ENCODE results near the gene WFIKKN1. TPM values are rescaled to one million over a fixed set of nuclear protein-coding genes. Genes with fewer than 3 reads are reported as not detected.

Gene WFIKKN1
- total RNA-seq, 1 experiment from 2014 or later: 12.3 TPM

DNA sequence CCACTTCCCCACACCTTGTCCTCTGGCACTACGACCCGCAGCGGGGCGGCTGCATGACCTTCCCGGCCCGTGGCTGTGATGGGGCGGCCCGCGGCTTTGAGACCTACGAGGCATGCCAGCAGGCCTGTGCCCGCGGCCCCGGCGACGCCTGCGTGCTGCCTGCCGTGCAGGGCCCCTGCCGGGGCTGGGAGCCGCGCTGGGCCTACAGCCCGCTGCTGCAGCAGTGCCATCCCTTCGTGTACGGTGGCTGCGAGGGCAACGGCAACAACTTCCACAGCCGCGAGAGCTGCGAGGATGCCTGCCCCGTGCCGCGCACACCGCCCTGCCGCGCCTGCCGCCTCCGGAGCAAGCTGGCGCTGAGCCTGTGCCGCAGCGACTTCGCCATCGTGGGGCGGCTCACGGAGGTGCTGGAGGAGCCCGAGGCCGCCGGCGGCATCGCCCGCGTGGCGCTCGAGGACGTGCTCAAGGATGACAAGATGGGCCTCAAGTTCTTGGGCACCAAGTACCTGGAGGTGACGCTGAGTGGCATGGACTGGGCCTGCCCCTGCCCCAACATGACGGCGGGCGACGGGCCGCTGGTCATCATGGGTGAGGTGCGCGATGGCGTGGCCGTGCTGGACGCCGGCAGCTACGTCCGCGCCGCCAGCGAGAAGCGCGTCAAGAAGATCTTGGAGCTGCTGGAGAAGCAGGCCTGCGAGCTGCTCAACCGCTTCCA is 2.7 kb downstream of the WFIKKN1 start:
- TF ChIP-seq TCF7 (CRISPR knock-in tag; IDR thresholded peaks at IDR 0.05; ENCODE audit: low read depth) (0 out of 2 replicates have a peak, but pooled peaks have one; percentile 11), JUN (CRISPR knock-in tag; IDR thresholded peaks at IDR 0.05) (no peak)
- Mint-ChIP-seq H3K27ac (no peak overlapping the region), H3K4me3 (no peak overlapping the region), H3K9me3 (no peaks in the 10 kb centered on the region), H3K27me3 (ENCODE audit: low read depth) (peaks cover 4% of the 10 kb centered on the region; the same call in 1 of the 2 replicates), H3K4me1 (peaks cover 27% of the 10 kb centered on the region), H3K36me3 (no peaks in the 10 kb centered on the region)
- POLR2A ChIA-PET: no interaction called here
- DNase-seq (ENCODE audit: low spot score): no peak
- CTCF ChIA-PET: interaction anchor here (0.9 kb wide), 1 partner anchor 54 kb away, joined by 3 read pairs; no protein-coding TSS in a partner anchor
- ATAC-seq: no peak

DNA sequence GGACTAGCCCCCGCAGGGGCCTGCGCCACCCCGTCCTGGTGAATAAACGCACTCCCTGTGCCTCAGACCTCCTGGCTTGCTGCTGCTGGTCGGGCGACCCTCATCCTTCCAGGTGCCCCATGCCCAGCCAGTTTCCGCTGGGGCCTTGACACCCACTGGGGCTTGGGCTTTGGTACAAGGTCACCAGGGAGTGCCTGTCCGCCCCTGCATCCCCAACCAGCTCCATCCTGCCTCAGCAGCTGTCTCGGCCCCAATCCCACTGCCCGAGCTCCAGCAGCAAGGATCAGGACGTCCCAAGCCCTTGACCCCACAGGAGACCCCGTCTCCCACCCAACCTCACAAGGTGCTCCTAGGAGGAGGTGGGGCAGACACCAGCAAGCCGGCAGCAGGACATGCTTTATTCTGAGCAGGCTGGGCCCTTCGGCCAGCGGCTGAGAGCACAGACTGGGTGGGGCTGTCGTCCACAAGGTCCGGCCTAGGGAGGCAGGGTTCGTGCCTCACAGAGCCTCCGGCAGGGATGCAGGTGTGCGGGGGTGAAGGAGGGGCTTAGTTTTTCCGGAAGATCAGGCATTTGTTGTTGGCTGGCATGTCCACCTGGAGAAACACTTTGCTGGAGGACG is 3.4 kb downstream of the WFIKKN1 start:
- Mint-ChIP-seq H3K9me3 (no peaks in the 10 kb centered on the region), H3K4me1 (peaks cover 27% of the 10 kb centered on the region), H3K27ac (no peak overlapping the region), H3K4me3 (peak overlapping the region; percentile 48), H3K36me3 (no peaks in the 10 kb centered on the region), H3K27me3 (ENCODE audit: low read depth) (peaks cover 4% of the 10 kb centered on the region; the same call in 1 of the 2 replicates)
- TF ChIP-seq, protein P1, sequence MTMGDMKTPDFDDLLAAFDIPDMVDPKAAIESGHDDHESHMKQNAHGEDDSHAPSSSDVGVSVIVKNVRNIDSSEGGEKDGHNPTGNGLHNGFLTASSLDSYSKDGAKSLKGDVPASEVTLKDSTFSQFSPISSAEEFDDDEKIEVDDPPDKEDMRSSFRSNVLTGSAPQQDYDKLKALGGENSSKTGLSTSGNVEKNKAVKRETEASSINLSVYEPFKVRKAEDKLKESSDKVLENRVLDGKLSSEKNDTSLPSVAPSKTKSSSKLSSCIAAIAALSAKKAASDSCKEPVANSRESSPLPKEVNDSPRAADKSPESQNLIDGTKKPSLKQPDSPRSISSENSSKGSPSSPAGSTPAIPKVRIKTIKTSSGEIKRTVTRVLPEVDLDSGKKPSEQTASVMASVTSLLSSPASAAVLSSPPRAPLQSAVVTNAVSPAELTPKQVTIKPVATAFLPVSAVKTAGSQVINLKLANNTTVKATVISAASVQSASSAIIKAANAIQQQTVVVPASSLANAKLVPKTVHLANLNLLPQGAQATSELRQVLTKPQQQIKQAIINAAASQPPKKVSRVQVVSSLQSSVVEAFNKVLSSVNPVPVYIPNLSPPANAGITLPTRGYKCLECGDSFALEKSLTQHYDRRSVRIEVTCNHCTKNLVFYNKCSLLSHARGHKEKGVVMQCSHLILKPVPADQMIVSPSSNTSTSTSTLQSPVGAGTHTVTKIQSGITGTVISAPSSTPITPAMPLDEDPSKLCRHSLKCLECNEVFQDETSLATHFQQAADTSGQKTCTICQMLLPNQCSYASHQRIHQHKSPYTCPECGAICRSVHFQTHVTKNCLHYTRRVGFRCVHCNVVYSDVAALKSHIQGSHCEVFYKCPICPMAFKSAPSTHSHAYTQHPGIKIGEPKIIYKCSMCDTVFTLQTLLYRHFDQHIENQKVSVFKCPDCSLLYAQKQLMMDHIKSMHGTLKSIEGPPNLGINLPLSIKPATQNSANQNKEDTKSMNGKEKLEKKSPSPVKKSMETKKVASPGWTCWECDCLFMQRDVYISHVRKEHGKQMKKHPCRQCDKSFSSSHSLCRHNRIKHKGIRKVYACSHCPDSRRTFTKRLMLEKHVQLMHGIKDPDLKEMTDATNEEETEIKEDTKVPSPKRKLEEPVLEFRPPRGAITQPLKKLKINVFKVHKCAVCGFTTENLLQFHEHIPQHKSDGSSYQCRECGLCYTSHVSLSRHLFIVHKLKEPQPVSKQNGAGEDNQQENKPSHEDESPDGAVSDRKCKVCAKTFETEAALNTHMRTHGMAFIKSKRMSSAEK (CRISPR knock-in tag; IDR thresholded peaks at IDR 0.05; ENCODE audit: borderline replicate concordance): no peak
- TF ChIP-seq TCF7 (CRISPR knock-in tag; IDR thresholded peaks at IDR 0.05; ENCODE audit: low read depth): 0 out of 2 replicates have a peak, but pooled peaks have one; percentile 8
- ChIA-PET POLR2A (no interaction called here), CTCF (interaction anchor here (0.9 kb wide), 1 partner anchor 55 kb away, joined by 3 read pairs; no protein-coding TSS in a partner anchor)
- ATAC-seq (no peak), DNase-seq (ENCODE audit: low spot score) (no peak)

DNA sequence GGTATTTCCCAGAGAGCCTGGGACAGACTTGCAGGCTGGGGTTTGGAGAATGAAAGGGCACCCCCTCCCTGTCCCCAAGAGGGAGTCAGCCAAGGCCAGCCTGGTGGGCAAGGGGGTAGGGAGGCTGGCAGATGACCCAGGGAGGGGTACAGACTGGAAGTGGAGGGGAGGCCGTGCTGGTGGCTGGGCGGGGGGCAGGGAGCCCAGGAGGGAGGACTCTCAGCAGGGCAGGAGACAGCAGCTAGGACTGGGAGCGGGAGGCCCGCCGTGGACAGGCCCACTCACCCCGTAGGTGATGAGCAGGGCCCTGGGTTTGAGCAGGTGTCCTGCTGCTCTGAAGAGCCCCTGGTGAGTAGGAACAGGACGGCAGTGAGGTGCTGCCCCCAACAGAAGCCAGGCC is 4.2 kb downstream of the WFIKKN1 start:
- no peaks in the 10 kb centered on the region for H3K36me3 Mint-ChIP-seq
- POLR2A ChIA-PET: no interaction called here
- H3K4me3 Mint-ChIP-seq: peak overlapping the region; percentile 54
- ATAC-seq (no peak), DNase-seq (ENCODE audit: low spot score) (no peak)
- no peaks in the 10 kb centered on the region for H3K9me3 Mint-ChIP-seq
- peaks cover 4% of the 10 kb centered on the region; the same call in 1 of the 2 replicates for H3K27me3 Mint-ChIP-seq (ENCODE audit: low read depth)
- no peak overlapping the region for H3K27ac Mint-ChIP-seq
- CTCF ChIA-PET: no interaction called here
- TF ChIP-seq TCF7 (CRISPR knock-in tag; IDR thresholded peaks at IDR 0.05; ENCODE audit: low read depth) (no peak), MXD4 (CRISPR knock-in tag; IDR thresholded peaks at IDR 0.05; ENCODE audit: borderline replicate concordance) (no peak), RORB (CRISPR knock-in tag; IDR thresholded peaks at IDR 0.05) (no peak), OVOL2 (CRISPR knock-in tag; IDR thresholded peaks at IDR 0.05; ENCODE audit: borderline replicate concordance) (no peak), SMAD3 (CRISPR knock-in tag; IDR thresholded peaks at IDR 0.05; ENCODE audit: borderline replicate concordance) (no peak), KAT7 (CRISPR knock-in tag; IDR thresholded peaks at IDR 0.05; ENCODE audit: borderline replicate concordance) (no peak)
- TF ChIP-seq, protein P2, sequence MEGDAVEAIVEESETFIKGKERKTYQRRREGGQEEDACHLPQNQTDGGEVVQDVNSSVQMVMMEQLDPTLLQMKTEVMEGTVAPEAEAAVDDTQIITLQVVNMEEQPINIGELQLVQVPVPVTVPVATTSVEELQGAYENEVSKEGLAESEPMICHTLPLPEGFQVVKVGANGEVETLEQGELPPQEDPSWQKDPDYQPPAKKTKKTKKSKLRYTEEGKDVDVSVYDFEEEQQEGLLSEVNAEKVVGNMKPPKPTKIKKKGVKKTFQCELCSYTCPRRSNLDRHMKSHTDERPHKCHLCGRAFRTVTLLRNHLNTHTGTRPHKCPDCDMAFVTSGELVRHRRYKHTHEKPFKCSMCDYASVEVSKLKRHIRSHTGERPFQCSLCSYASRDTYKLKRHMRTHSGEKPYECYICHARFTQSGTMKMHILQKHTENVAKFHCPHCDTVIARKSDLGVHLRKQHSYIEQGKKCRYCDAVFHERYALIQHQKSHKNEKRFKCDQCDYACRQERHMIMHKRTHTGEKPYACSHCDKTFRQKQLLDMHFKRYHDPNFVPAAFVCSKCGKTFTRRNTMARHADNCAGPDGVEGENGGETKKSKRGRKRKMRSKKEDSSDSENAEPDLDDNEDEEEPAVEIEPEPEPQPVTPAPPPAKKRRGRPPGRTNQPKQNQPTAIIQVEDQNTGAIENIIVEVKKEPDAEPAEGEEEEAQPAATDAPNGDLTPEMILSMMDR (IDR thresholded peaks at IDR 0.05): no peak
- TF ChIP-seq, protein P3, sequence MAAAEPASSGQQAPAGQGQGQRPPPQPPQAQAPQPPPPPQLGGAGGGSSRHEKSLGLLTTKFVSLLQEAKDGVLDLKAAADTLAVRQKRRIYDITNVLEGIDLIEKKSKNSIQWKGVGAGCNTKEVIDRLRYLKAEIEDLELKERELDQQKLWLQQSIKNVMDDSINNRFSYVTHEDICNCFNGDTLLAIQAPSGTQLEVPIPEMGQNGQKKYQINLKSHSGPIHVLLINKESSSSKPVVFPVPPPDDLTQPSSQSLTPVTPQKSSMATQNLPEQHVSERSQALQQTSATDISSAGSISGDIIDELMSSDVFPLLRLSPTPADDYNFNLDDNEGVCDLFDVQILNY (CRISPR knock-in tag; IDR thresholded peaks at IDR 0.05): no peak
- TF ChIP-seq, protein P4, sequence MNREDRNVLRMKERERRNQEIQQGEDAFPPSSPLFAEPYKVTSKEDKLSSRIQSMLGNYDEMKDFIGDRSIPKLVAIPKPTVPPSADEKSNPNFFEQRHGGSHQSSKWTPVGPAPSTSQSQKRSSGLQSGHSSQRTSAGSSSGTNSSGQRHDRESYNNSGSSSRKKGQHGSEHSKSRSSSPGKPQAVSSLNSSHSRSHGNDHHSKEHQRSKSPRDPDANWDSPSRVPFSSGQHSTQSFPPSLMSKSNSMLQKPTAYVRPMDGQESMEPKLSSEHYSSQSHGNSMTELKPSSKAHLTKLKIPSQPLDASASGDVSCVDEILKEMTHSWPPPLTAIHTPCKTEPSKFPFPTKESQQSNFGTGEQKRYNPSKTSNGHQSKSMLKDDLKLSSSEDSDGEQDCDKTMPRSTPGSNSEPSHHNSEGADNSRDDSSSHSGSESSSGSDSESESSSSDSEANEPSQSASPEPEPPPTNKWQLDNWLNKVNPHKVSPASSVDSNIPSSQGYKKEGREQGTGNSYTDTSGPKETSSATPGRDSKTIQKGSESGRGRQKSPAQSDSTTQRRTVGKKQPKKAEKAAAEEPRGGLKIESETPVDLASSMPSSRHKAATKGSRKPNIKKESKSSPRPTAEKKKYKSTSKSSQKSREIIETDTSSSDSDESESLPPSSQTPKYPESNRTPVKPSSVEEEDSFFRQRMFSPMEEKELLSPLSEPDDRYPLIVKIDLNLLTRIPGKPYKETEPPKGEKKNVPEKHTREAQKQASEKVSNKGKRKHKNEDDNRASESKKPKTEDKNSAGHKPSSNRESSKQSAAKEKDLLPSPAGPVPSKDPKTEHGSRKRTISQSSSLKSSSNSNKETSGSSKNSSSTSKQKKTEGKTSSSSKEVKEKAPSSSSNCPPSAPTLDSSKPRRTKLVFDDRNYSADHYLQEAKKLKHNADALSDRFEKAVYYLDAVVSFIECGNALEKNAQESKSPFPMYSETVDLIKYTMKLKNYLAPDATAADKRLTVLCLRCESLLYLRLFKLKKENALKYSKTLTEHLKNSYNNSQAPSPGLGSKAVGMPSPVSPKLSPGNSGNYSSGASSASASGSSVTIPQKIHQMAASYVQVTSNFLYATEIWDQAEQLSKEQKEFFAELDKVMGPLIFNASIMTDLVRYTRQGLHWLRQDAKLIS (CRISPR knock-in tag; IDR thresholded peaks at IDR 0.05; ENCODE audit: borderline replicate concordance): no peak
- H3K4me1 Mint-ChIP-seq: peaks cover 23% of the 10 kb centered on the region
